ENCODE results near the gene PCDH9.

Gene PCDH9

DNA sequence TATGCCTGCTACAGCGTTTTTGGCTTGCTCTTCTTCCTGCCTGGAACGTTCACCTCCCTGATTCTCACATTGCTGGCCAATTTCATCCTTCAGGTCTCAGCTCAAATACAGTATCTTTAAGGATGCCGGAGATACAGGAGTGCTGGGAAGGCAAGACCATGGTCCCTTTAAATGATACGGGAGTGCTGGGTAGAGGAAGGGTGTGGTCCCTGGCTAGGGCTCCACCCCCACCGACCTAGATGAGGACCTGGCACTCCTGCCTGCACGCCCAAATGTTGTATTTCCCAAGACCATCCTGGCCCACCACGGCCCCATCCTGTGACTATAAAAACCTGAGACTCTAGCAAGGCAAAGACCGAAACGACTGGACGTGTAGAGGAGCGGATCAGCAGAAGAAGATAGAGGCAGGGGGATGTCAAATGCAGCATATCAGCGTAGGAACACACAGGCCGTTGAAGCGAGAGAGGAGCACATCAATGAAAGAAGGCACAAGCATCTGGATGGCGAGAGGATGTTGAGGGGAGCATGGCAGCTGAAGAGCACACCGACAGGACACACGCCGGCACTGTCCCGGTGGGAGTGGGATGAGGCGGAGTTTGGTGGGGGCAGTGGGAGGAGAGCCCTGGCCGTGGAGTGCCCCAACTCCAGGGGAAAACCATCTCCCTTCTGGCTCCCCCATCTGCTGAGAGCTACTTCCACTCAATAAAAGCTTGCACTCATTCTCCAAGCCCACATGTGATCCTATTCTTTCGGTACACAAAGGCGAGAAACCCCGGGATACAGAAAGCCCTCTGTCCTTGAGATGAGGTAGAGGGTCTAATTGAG lies 74.0 kb downstream of the PCDH9 start:
- DNase-seq (ENCODE audit: low read depth) = no peak
- no peak overlapping the region for H3K4me3 ChIP-seq (ENCODE audit: low read depth, low read length)
- TF ChIP-seq POLR2A (IDR thresholded peaks at IDR 0.05; ENCODE audit: extremely low read depth, insufficient read length) = no peak
- TF ChIP-seq, protein P1, sequence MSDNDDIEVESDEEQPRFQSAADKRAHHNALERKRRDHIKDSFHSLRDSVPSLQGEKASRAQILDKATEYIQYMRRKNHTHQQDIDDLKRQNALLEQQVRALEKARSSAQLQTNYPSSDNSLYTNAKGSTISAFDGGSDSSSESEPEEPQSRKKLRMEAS (IDR thresholded peaks at IDR 0.05; ENCODE audit: low read depth, low read length) = no peak
- TF ChIP-seq, protein P2, sequence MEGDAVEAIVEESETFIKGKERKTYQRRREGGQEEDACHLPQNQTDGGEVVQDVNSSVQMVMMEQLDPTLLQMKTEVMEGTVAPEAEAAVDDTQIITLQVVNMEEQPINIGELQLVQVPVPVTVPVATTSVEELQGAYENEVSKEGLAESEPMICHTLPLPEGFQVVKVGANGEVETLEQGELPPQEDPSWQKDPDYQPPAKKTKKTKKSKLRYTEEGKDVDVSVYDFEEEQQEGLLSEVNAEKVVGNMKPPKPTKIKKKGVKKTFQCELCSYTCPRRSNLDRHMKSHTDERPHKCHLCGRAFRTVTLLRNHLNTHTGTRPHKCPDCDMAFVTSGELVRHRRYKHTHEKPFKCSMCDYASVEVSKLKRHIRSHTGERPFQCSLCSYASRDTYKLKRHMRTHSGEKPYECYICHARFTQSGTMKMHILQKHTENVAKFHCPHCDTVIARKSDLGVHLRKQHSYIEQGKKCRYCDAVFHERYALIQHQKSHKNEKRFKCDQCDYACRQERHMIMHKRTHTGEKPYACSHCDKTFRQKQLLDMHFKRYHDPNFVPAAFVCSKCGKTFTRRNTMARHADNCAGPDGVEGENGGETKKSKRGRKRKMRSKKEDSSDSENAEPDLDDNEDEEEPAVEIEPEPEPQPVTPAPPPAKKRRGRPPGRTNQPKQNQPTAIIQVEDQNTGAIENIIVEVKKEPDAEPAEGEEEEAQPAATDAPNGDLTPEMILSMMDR (IDR thresholded peaks at IDR 0.05; ENCODE audit: low read depth, low read length) = no peak
- TF ChIP-seq MYC (IDR thresholded peaks at IDR 0.05; ENCODE audit: low read depth, low read length) = no peak

DNA sequence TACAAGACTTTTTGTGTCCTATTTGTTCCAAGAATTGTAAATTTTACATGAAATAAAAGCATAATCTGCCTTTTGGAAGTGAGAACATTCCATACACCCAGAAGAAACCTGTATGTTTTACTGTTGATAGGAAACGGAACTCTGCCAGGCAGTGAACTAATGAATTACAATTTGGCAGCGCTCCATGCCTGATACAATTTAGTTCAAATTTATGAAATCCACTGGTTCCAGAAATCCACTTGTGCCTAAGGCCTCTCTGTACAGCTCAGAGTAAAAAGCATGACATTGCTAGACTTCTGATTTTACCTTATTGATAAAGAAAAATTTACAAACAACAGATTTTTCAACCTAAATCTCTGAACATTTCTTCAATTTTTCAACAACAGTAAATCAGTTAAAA lies 78.1 kb downstream of the PCDH9 start:
- H3K4me3 ChIP-seq (ENCODE audit: low read depth, low read length) = no peak overlapping the region
- TF ChIP-seq MYC (IDR thresholded peaks at IDR 0.05; ENCODE audit: low read depth, low read length) = no peak
- TF ChIP-seq, protein P1 (IDR thresholded peaks at IDR 0.05; ENCODE audit: low read depth, low read length) = no peak
- no peak for TF ChIP-seq POLR2A (IDR thresholded peaks at IDR 0.05; ENCODE audit: extremely low read depth, insufficient read length)
- TF ChIP-seq, protein P2 (IDR thresholded peaks at IDR 0.05; ENCODE audit: low read depth, low read length) = no peak
- no peak for DNase-seq (ENCODE audit: low read depth)

DNA sequence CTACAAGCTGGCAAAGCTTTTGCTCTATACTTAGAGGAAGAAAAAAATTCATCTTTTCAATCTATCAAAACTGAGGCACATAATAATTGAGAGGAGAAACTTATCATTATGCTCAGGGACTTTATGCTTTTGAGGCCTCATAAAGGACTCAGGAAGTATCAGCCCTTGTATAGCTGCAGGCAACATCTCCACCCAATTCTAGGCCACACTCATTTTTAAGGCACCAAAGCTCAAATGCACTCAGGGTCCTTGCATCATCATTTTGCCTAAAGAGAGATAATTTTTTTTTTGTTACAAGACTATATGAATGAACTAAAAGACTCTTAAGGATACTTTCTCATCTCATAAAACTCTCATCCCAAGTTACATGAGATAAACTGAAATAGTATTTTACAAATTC lies 78.5 kb downstream of the PCDH9 start:
- H3K4me3 ChIP-seq (ENCODE audit: low read depth, low read length) = no peak overlapping the region
- TF ChIP-seq, protein P2 (IDR thresholded peaks at IDR 0.05; ENCODE audit: low read depth, low read length) = no peak
- no peak for TF ChIP-seq MYC (IDR thresholded peaks at IDR 0.05; ENCODE audit: low read depth, low read length)
- TF ChIP-seq, protein P1 (IDR thresholded peaks at IDR 0.05; ENCODE audit: low read depth, low read length) = no peak
- no peak for TF ChIP-seq POLR2A (IDR thresholded peaks at IDR 0.05; ENCODE audit: extremely low read depth, insufficient read length)
- no peak for DNase-seq (ENCODE audit: low read depth)

DNA sequence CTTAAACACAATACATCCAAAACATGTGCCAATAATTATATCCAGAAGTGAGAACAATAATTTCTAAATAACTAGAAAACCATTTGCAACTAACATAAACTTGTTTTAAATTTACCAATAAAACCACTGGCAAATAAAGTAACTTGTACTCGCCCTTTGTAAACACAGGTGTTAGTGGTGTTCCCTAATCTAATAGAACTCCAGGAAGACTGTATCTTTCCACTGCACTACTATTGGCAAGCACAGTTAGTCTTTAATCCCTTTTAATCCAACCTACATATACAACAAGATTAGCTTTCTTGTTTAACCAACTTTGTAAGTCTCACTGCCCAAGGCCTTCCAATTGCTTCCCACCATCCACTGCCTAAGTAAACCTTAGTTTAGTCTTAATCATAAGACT lies 79.5 kb downstream of the PCDH9 start:
- TF ChIP-seq MYC (IDR thresholded peaks at IDR 0.05; ENCODE audit: low read depth, low read length) = no peak
- TF ChIP-seq, protein P2 (IDR thresholded peaks at IDR 0.05; ENCODE audit: low read depth, low read length) = no peak
- TF ChIP-seq POLR2A (IDR thresholded peaks at IDR 0.05; ENCODE audit: extremely low read depth, insufficient read length) = no peak
- TF ChIP-seq, protein P1 (IDR thresholded peaks at IDR 0.05; ENCODE audit: low read depth, low read length) = no peak
- DNase-seq (ENCODE audit: low read depth) = no peak
- no peak overlapping the region for H3K4me3 ChIP-seq (ENCODE audit: low read depth, low read length)

DNA sequence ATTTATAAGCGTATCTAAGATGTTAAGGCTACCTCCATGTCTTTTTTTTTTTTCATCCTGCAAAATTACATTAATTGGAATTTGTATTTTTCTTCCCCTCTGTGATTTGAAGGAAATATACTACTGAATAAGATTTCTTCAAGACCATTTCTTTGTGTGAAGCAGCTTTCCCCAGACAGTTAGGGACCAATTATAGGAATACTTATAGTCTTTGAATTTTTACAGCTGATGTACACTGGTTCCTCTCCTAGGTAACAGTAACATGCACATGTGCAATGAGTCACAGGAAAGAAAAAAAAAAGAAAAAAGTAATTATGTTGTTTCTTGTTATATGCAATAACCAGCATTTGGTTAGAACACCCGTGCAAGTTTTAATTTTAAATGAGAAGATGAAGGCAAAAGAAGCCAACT lies 82.0 kb downstream of the PCDH9 start:
- no peak for DNase-seq (ENCODE audit: low read depth)
- TF ChIP-seq, protein P1 (IDR thresholded peaks at IDR 0.05; ENCODE audit: low read depth, low read length) = no peak
- TF ChIP-seq MYC (IDR thresholded peaks at IDR 0.05; ENCODE audit: low read depth, low read length) (no peak), POLR2A (IDR thresholded peaks at IDR 0.05; ENCODE audit: extremely low read depth, insufficient read length) (no peak)
- TF ChIP-seq, protein P2 (IDR thresholded peaks at IDR 0.05; ENCODE audit: low read depth, low read length) = no peak
- H3K4me3 ChIP-seq (ENCODE audit: low read depth, low read length) = no peak overlapping the region
